GM19452 (cell line): ENCODE results near the gene TMEM132E.

Source experiments
- ATAC-seq: cut with Tn5 transposase; IDR thresholded peaks from one replicate; pipeline ENCODE4 v1.9.1; 2021; ENCODE audit not compliant: unreplicated experiment

TMEM132E gene

GRCh38 chr17:34567691-34568465 lies 11.5 kb upstream of the TMEM132E start:
- no peak for ATAC-seq

- ATAC-seq, result no peak
These were observed 10.4 kb upstream of the TMEM132E start for GRCh38 chr17:34568953-34569352.

GRCh38 chr17:34569591-34569990 lies 9.8 kb upstream of the TMEM132E start:
- ATAC-seq, result no peak

GRCh38 chr17:34570506-34570905 lies 8.9 kb upstream of the TMEM132E start:
- ATAC-seq, result no peak

- no peak for ATAC-seq
These were observed 7.8 kb upstream of the TMEM132E start for GRCh38 chr17:34571428-34572130.

GRCh38 chr17:34572483-34572882 lies 6.9 kb upstream of the TMEM132E start:
- ATAC-seq, result no peak

GRCh38 chr17:34575182-34575581 lies 4.2 kb upstream of the TMEM132E start:
- ATAC-seq, result no peak

- ATAC-seq, result no peak
These were observed 1.4 kb upstream of the TMEM132E start for GRCh38 chr17:34578016-34578415.

GRCh38 chr17:34578656-34579016 lies 746 bp upstream of the TMEM132E start:
- ATAC-seq, result no peak

GRCh38 chr17:34579979-34580684 lies 750 bp downstream of the TMEM132E start:
- no peak for ATAC-seq

GRCh38 chr17:34580685-34581445 lies 1.5 kb downstream of the TMEM132E start:
- no peak for ATAC-seq

GRCh38 chr17:34581446-34582184 lies 2.2 kb downstream of the TMEM132E start:
- ATAC-seq, result no peak

GRCh38 chr17:34582185-34582900 lies 3.0 kb downstream of the TMEM132E start:
- ATAC-seq, result no peak

- no peak for ATAC-seq
These were observed 3.5 kb downstream of the TMEM132E start for GRCh38 chr17:34582901-34583245.

GRCh38 chr17:34584805-34585416 lies 5.5 kb downstream of the TMEM132E start:
- no peak for ATAC-seq

- no peak for ATAC-seq
These were observed 7.0 kb downstream of the TMEM132E start for GRCh38 chr17:34586346-34586846.

GRCh38 chr17:34588266-34588665 lies 8.9 kb downstream of the TMEM132E start:
- no peak for ATAC-seq

- ATAC-seq, result no peak
These were observed 10.0 kb downstream of the TMEM132E start for GRCh38 chr17:34589120-34589965.
